H9 (cell line): ENCODE results near the gene YBEY. TPM values are rescaled to one million over a fixed set of nuclear protein-coding genes. Genes with fewer than 3 reads are reported as not detected.

Experiments
- DNase-seq: peaks from one replicate; pipeline ENCODE4 v3.0.0-alpha.2; 2017
- H2AFZ ChIP-seq: one replicate; pipeline ENCODE4 v1.6.1; 2013; ENCODE audit warnings: mild to moderate bottlenecking, low read length, control low read depth, moderate library complexity
- H2AK5ac ChIP-seq: 2 replicates; pipeline ENCODE4 v1.6.1; 2013; ENCODE audit warnings: low read length, control low read depth, mixed read lengths; ENCODE audit not compliant: insufficient read length
- H2BK120ac ChIP-seq: one replicate; pipeline ENCODE4 v1.6.1; 2013; ENCODE audit warnings: low read depth, mild to moderate bottlenecking, low read length, control low read depth, inconsistent platforms; ENCODE audit not compliant: poor library complexity, severe bottlenecking
- H2BK12ac ChIP-seq: 2 replicates; pipeline ENCODE4 v1.6.1; 2013; ENCODE audit warnings: low read length, control low read depth, mixed read lengths, low read depth; ENCODE audit not compliant: insufficient read length
- H2BK15ac ChIP-seq: 2 replicates; pipeline ENCODE4 v1.6.1; 2013; ENCODE audit warnings: low read depth, low read length, control low read depth
- H2BK20ac ChIP-seq: one replicate; pipeline ENCODE4 v1.6.1; 2013; ENCODE audit warnings: low read depth, mild to moderate bottlenecking, low read length, control low read depth, inconsistent platforms; ENCODE audit not compliant: poor library complexity, severe bottlenecking
- H2BK5ac ChIP-seq: 2 replicates; pipeline ENCODE4 v1.6.1; 2013; ENCODE audit warnings: low read length, control low read depth, mixed read lengths; ENCODE audit not compliant: insufficient read length
- H3K14ac ChIP-seq: 2 replicates; pipeline ENCODE4 v1.6.1; 2013; ENCODE audit warnings: low read length, control low read depth; ENCODE audit not compliant: insufficient read depth
- H3K18ac ChIP-seq: 2 replicates; pipeline ENCODE4 v1.6.1; 2013; ENCODE audit warnings: low read depth, mild to moderate bottlenecking, mixed read lengths, low read length, control low read depth; ENCODE audit not compliant: insufficient read length
- H3K23ac ChIP-seq: 2 replicates; pipeline ENCODE4 v1.6.1; 2013; ENCODE audit warnings: low read length, control low read depth, mixed read lengths, low read depth; ENCODE audit not compliant: insufficient read length
- H3K23me2 ChIP-seq: 2 replicates; pipeline ENCODE4 v1.6.1; 2013; ENCODE audit warnings: low read depth, mild to moderate bottlenecking, mixed read lengths, low read length, control low read depth; ENCODE audit not compliant: insufficient read length, poor library complexity, severe bottlenecking
- H3K27ac ChIP-seq: 2 replicates; pipeline ENCODE4 v1.5.1; 2013; ENCODE audit warnings: low read length, control low read depth, mixed read lengths, low read depth; ENCODE audit not compliant: insufficient read length
- H3K27me3 ChIP-seq: 2 replicates; pipeline ENCODE4 v1.6.1; 2013; ENCODE audit warnings: low read length, control low read depth, inconsistent platforms; ENCODE audit not compliant: insufficient read depth
- H3K4ac ChIP-seq: 2 replicates; pipeline ENCODE4 v1.6.1; 2013; ENCODE audit warnings: low read depth, mild to moderate bottlenecking, control low read depth, inconsistent platforms, low read length, moderate library complexity
- H3K4me1 ChIP-seq: 2 replicates; pipeline ENCODE4 v1.6.1; 2013; ENCODE audit warnings: low read length, control low read depth, inconsistent platforms; ENCODE audit not compliant: insufficient read depth
- H3K4me2 ChIP-seq: 2 replicates; pipeline ENCODE4 v1.6.1; 2013; ENCODE audit warnings: low read length, control low read depth, mixed read lengths; ENCODE audit not compliant: insufficient read length, insufficient read depth
- H3K56ac ChIP-seq: 2 replicates; pipeline ENCODE4 v1.6.1; 2013; ENCODE audit warnings: low read depth, mild to moderate bottlenecking, mixed read lengths, low read length, control low read depth; ENCODE audit not compliant: insufficient read length
- H3K79me1 ChIP-seq: 2 replicates; pipeline ENCODE4 v1.6.1; 2013; ENCODE audit warnings: low read depth, mild to moderate bottlenecking, moderate library complexity, low read length, control low read depth, inconsistent platforms; ENCODE audit not compliant: insufficient read depth, poor library complexity, severe bottlenecking
- H3K79me2 ChIP-seq: 2 replicates; pipeline ENCODE4 v1.6.1; 2013; ENCODE audit warnings: low read length, control low read depth, inconsistent platforms; ENCODE audit not compliant: insufficient read depth
- H3K9ac ChIP-seq: 2 replicates; pipeline ENCODE4 v1.6.1; 2013; ENCODE audit warnings: low read length, control low read depth, mixed read lengths; ENCODE audit not compliant: insufficient read length; ENCODE audit errors: extremely low read depth
- H3K9me3 ChIP-seq: one replicate; pipeline ENCODE4 v1.6.1; 2013; ENCODE audit warnings: low read depth, low read length, inconsistent platforms; ENCODE audit not compliant: control insufficient read depth
- H3T11ph ChIP-seq: one replicate; pipeline ENCODE4 v1.6.1; 2013; ENCODE audit warnings: mild to moderate bottlenecking, low read length, control low read depth, inconsistent platforms
- H4K20me1 ChIP-seq: one replicate; pipeline ENCODE4 v1.6.1; 2013; ENCODE audit not compliant: control insufficient read depth, insufficient read length, insufficient read depth
- H4K5ac ChIP-seq: 2 replicates; pipeline ENCODE4 v1.6.1; 2013; ENCODE audit warnings: low read depth, mild to moderate bottlenecking, mixed read lengths, low read length, control low read depth; ENCODE audit not compliant: insufficient read length
- H4K8ac ChIP-seq: replicated peaks from 2 replicates; pipeline ENCODE4 v1.6.1; 2013; ENCODE audit warnings: low read length, control low read depth, mixed read lengths, low read depth; ENCODE audit not compliant: insufficient read length
- H4K91ac ChIP-seq: 2 replicates; pipeline ENCODE4 v1.6.1; 2013; ENCODE audit warnings: low read depth, mild to moderate bottlenecking, moderate library complexity, mixed read lengths, low read length, control low read depth; ENCODE audit not compliant: insufficient read length
- H3K27ac Mint-ChIP-seq, 3 experiments: 2 replicates in 2 of 3; 3 replicates in 1 of 3; pipeline ENCODE4 v1.8.0; 2020 to 2021; ENCODE audit warnings: mixed read lengths in 3 of 3, mild to moderate bottlenecking in 1 of 3, moderate library complexity in 1 of 3
- H3K27me3 Mint-ChIP-seq: 2 replicates; pipeline ENCODE4 v1.8.0; 2021; ENCODE audit warnings: low read depth, mild to moderate bottlenecking, moderate library complexity, mixed read lengths
- H3K36me3 Mint-ChIP-seq, 3 experiments: 2 replicates in 2 of 3; 3 replicates in 1 of 3; pipeline ENCODE4 v1.8.0; 2020 to 2021; ENCODE audit warnings: low read depth in 3 of 3, mixed read lengths in 3 of 3; ENCODE audit not compliant: insufficient read depth in 1 of 3
- H3K4me1 Mint-ChIP-seq, 2 experiments: 2 replicates each; pipeline ENCODE4 v1.8.0; 2020; ENCODE audit warnings: mixed read lengths in 2 of 2
- H3K4me3 Mint-ChIP-seq, 2 experiments: 2 replicates in 1 of 2; 3 replicates in 1 of 2; pipeline ENCODE4 v1.8.0; 2020 to 2021; ENCODE audit warnings: mild to moderate bottlenecking in 2 of 2, mixed read lengths in 2 of 2, moderate library complexity in 1 of 2
- H3K9me3 Mint-ChIP-seq, 2 experiments: 2 replicates in 1 of 2; 3 replicates in 1 of 2; pipeline ENCODE4 v1.8.0; 2020; ENCODE audit warnings: mild to moderate bottlenecking in 2 of 2, mixed read lengths in 2 of 2, moderate library complexity in 1 of 2
- WGBS: extraction: QIAGEN DNeasy Blood & Tissue Kit; methylation state at CpG from one replicate; pipeline ENCODE4 v1.1.7; 2013; ENCODE audit warnings: missing lambda C conversion rate, low lambda C conversion rate, mixed read lengths; ENCODE audit not compliant: insufficient read length; ENCODE audit errors: extremely low coverage; 5-methylcytosine and 5-hydroxymethylcytosine counted together
- total RNA-seq: library from RNA; stranded (reverse); gene quantifications from 2 replicates; pipeline ENCODE4 v1.2.1, GENCODE V29; 2021
- TF ChIP-seq, protein P1 (sequence below): fragments of 200-600 bp; sonication (generic); conservative IDR thresholded peaks from 3 replicates; pipeline ENCODE4 v1.8.0; 2021; ENCODE audit warnings: antibody characterized with exemption, mild to moderate bottlenecking

YBEY gene
- total RNA-seq, 1 experiment from 2014 or later, result 26.2 TPM

DNA sequence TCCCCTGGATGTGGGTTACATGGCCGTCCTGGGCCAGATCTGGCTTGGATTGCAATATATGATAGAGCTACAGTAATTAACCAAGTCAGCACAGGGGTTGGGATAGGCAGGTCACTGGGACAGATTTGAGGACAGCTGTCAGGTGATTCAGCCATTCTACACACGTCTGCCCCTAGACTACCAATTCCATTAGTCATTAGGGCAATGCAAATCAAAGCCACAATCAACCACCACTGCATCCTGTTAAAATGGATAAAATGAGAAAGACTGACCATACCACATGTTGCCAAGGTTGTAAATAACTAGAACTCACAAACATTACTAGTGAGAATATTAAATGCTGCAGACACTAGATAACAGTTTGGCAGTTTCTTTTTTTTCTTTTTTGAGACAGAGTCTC is 21.5 kb downstream of the YBEY start:
- H3K56ac ChIP-seq, result no peak overlapping the region
- H3K4me1 ChIP-seq, result no peaks in the 10 kb centered on the region
- WGBS, result no CpG with 5 or more reads among the region's 2 CpGs
- H3K79me2 ChIP-seq, result no peaks in the 10 kb centered on the region
- no peak for DNase-seq
- H3K18ac ChIP-seq, result no peak overlapping the region
- H4K20me1 ChIP-seq, result peaks cover 2% of the 10 kb centered on the region
- no peaks in the 10 kb centered on the region for H3K27me3 ChIP-seq
- Mint-ChIP-seq H3K9me3 (no peaks in the 10 kb centered on the region), H3K36me3 (peaks cover 17 to 58% (median 48%) of the 10 kb centered on the region in 3 experiments; a peak in 6 of 7 replicates), H3K4me3 (no peak overlapping the region), H3K27ac (no peak overlapping the region), H3K27me3 (no peaks in the 10 kb centered on the region), H3K4me1 (no peaks in the 10 kb centered on the region)
- no peak overlapping the region for H4K91ac ChIP-seq
- H2BK15ac ChIP-seq, result no peak overlapping the region
- H3K23ac ChIP-seq, result no peak overlapping the region
- H3K23me2 ChIP-seq, result no peaks in the 10 kb centered on the region
- H2BK5ac ChIP-seq, result no peak overlapping the region
- no peak overlapping the region for H2BK12ac ChIP-seq
- no peak overlapping the region for H2AK5ac ChIP-seq
- no peak overlapping the region for H3K4ac ChIP-seq
- TF ChIP-seq, protein P1, sequence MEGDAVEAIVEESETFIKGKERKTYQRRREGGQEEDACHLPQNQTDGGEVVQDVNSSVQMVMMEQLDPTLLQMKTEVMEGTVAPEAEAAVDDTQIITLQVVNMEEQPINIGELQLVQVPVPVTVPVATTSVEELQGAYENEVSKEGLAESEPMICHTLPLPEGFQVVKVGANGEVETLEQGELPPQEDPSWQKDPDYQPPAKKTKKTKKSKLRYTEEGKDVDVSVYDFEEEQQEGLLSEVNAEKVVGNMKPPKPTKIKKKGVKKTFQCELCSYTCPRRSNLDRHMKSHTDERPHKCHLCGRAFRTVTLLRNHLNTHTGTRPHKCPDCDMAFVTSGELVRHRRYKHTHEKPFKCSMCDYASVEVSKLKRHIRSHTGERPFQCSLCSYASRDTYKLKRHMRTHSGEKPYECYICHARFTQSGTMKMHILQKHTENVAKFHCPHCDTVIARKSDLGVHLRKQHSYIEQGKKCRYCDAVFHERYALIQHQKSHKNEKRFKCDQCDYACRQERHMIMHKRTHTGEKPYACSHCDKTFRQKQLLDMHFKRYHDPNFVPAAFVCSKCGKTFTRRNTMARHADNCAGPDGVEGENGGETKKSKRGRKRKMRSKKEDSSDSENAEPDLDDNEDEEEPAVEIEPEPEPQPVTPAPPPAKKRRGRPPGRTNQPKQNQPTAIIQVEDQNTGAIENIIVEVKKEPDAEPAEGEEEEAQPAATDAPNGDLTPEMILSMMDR, result no peak
- H3K4me2 ChIP-seq, result no peak overlapping the region
- no peak overlapping the region for H2AFZ ChIP-seq
- H3T11ph ChIP-seq, result no peak overlapping the region
- no peak overlapping the region for H2BK120ac ChIP-seq
- no peaks in the 10 kb centered on the region for H3K79me1 ChIP-seq
- H3K14ac ChIP-seq, result no peak overlapping the region
- no peak overlapping the region for H3K9ac ChIP-seq
- no peak overlapping the region for H3K27ac ChIP-seq
- no peak overlapping the region for H2BK20ac ChIP-seq
- H4K8ac ChIP-seq, result no peak overlapping the region
- no peak overlapping the region for H4K5ac ChIP-seq
- no peaks in the 10 kb centered on the region for H3K9me3 ChIP-seq
